ENCODE data around the gene HLCS. TPM values are rescaled to one million over a fixed set of nuclear protein-coding genes. Genes with fewer than 3 reads are reported as not detected.

The HLCS gene
- total and polyA plus RNA-seq, 10 of the 15 experiments (the other 5 are each of a cell fraction or from before 2014, with no cell fraction given): 1.5 to 12.7 (median 9.6) TPM

DNA sequence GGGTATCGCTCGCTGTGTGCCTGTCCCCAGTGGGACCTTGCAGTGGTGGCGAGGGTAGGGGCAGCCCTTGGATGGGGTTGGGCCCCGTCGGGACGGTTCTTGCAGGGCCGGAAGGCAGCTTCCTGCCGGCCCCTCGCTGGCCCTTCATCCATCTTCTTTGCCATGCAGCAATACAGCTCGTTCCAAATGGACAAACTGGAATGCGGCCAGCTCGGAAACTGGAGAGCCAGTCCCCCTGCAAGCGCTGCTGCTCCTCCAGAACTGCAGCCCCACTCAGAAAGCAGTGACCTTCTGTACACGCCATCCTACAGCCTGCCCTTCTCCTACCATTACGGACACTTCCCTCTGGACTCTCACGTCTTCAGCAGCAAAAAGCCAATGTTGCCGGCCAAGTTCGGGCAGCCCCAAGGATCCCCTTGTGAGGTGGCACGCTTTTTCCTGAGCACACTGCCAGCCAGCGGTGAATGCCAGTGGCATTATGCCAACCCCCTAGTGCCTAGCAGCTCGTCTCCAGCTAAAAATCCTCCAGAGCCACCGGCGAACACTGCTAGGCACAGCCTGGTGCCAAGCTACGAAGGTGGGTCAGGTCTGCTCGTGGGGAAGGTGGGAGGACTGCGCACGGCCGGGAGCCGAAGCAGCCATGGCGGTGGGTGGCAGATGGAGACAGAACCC is 221.8 kb downstream of the HLCS start:
- Histone ChIP-seq H3K27ac (ENCODE audit: control insufficient read depth, insufficient read depth) (no peak overlapping the region), H3K9me3 (replicated peaks; ENCODE audit: control insufficient read depth, insufficient read depth, low read length) (no peaks in the 10 kb centered on the region), H3K79me2 (ENCODE audit: control insufficient read depth, insufficient read depth, low read length) (no peaks in the 10 kb centered on the region), H2AFZ (ENCODE audit: control insufficient read depth, low read depth, low read length) (no peak overlapping the region), H3K4me3 (no peak overlapping the region), H3K4me1 (ENCODE audit: control insufficient read depth, insufficient read depth, low read length) (no peaks in the 10 kb centered on the region), H3K27me3 (replicated peaks in 1 of 2; ENCODE audit: control insufficient read depth in 2 of 2, insufficient read depth in 2 of 2, low read length in 1 of 2) (peaks cover 7 to 13% of the 10 kb centered on the region in 2 experiments), H3K4me2 (ENCODE audit: control insufficient read depth, insufficient read depth) (no peak overlapping the region), H3K36me3 (ENCODE audit: control insufficient read depth in 2 of 2, insufficient read depth in 2 of 2, low read length in 1 of 2) (no peaks in the 10 kb centered on the region), H3K9ac (ENCODE audit: control insufficient read depth, insufficient read depth, low read length) (no peak overlapping the region), H4K20me1 (ENCODE audit: control insufficient read depth, insufficient read depth) (no peaks in the 10 kb centered on the region)
- ChIA-PET CTCF (no interaction called here), SMC1A (ENCODE audit: uncharacterized antibody, unreplicated experiment) (no interaction called here), RAD21 (ENCODE audit: unreplicated experiment) (no interaction called here), POLR2A (no interaction called here)
- in situ Hi-C loops (cut with MboI): no loop called here
- no TSS peak for BruUV-seq (replicated peaks)
- FAIRE-seq (no peak), ATAC-seq (no peak), DNase-seq (ENCODE audit: low read depth, low spot score) (no peak)
- TF ChIP-seq RELA (IDR thresholded peaks at IDR 0.05; ENCODE audit: borderline replicate concordance, partially characterized antibody): no peak
- TF ChIP-seq, protein P1, sequence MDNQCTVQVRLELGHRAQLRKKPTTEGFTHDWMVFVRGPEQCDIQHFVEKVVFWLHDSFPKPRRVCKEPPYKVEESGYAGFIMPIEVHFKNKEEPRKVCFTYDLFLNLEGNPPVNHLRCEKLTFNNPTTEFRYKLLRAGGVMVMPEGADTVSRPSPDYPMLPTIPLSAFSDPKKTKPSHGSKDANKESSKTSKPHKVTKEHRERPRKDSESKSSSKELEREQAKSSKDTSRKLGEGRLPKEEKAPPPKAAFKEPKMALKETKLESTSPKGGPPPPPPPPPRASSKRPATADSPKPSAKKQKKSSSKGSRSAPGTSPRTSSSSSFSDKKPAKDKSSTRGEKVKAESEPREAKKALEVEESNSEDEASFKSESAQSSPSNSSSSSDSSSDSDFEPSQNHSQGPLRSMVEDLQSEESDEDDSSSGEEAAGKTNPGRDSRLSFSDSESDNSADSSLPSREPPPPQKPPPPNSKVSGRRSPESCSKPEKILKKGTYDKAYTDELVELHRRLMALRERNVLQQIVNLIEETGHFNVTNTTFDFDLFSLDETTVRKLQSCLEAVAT (IDR thresholded peaks at IDR 0.05): no peak
- TF ChIP-seq CREB1 (IDR thresholded peaks at IDR 0.05; ENCODE audit: low read depth): no peak
- no peak for TF ChIP-seq SP1 (IDR thresholded peaks at IDR 0.05; ENCODE audit: low read depth, low read length)
- no peak for TF ChIP-seq PAX8 (IDR thresholded peaks at IDR 0.05)
- TF ChIP-seq, protein P2, sequence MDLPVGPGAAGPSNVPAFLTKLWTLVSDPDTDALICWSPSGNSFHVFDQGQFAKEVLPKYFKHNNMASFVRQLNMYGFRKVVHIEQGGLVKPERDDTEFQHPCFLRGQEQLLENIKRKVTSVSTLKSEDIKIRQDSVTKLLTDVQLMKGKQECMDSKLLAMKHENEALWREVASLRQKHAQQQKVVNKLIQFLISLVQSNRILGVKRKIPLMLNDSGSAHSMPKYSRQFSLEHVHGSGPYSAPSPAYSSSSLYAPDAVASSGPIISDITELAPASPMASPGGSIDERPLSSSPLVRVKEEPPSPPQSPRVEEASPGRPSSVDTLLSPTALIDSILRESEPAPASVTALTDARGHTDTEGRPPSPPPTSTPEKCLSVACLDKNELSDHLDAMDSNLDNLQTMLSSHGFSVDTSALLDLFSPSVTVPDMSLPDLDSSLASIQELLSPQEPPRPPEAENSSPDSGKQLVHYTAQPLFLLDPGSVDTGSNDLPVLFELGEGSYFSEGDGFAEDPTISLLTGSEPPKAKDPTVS (IDR thresholded peaks at IDR 0.05; ENCODE audit: low read depth, low read length): no peak
- TF ChIP-seq NFYB (IDR thresholded peaks at IDR 0.05; ENCODE audit: insufficient read depth, low read depth, low read length): no peak
- TF ChIP-seq, protein P3, sequence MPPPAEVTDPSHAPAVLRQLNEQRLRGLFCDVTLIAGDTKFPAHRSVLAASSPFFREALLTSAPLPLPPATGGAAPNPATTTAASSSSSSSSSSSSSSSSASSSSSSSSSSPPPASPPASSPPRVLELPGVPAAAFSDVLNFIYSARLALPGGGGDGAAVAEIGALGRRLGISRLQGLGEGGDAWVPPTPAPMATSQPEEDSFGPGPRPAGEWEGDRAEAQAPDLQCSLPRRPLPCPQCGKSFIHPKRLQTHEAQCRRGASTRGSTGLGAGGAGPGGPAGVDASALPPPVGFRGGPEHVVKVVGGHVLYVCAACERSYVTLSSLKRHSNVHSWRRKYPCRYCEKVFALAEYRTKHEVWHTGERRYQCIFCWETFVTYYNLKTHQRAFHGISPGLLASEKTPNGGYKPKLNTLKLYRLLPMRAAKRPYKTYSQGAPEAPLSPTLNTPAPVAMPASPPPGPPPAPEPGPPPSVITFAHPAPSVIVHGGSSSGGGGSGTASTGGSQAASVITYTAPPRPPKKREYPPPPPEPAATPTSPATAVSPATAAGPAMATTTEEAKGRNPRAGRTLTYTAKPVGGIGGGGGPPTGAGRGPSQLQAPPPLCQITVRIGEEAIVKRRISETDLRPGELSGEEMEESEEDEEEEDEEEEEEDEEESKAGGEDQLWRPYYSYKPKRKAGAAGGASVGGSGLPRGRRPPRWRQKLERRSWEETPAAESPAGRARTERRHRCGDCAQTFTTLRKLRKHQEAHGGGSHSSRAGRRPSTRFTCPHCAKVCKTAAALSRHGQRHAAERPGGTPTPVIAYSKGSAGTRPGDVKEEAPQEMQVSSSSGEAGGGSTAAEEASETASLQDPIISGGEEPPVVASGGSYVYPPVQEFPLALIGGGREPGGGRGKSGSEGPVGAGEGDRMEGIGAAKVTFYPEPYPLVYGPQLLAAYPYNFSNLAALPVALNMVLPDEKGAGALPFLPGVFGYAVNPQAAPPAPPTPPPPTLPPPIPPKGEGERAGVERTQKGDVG (CRISPR knock-in tag; IDR thresholded peaks at IDR 0.05): no peak
- TF ChIP-seq SPI1 (IDR thresholded peaks at IDR 0.05; ENCODE audit: borderline replicate concordance, insufficient read depth, low read depth, low read length): no peak
- TF ChIP-seq, protein P4, sequence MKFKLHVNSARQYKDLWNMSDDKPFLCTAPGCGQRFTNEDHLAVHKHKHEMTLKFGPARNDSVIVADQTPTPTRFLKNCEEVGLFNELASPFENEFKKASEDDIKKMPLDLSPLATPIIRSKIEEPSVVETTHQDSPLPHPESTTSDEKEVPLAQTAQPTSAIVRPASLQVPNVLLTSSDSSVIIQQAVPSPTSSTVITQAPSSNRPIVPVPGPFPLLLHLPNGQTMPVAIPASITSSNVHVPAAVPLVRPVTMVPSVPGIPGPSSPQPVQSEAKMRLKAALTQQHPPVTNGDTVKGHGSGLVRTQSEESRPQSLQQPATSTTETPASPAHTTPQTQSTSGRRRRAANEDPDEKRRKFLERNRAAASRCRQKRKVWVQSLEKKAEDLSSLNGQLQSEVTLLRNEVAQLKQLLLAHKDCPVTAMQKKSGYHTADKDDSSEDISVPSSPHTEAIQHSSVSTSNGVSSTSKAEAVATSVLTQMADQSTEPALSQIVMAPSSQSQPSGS (IDR thresholded peaks at IDR 0.05; ENCODE audit: low read length): no peak
- no peak for TF ChIP-seq IRF4 (IDR thresholded peaks at IDR 0.05; ENCODE audit: low read depth, low read length)
- no peak for TF ChIP-seq ZNF207 (IDR thresholded peaks at IDR 0.05; ENCODE audit: borderline replicate concordance)
- TF ChIP-seq TCF3 (IDR thresholded peaks at IDR 0.05; ENCODE audit: borderline replicate concordance, insufficient read depth, low read depth, low read length): no peak
- TF ChIP-seq LARP7 (IDR thresholded peaks at IDR 0.05): no peak
- TF ChIP-seq YBX1 (IDR thresholded peaks at IDR 0.05): no peak
- TF ChIP-seq MTA2 (IDR thresholded peaks at IDR 0.05; ENCODE audit: low read depth): no peak
- no peak for TF ChIP-seq ZNF384 (IDR thresholded peaks at IDR 0.05; ENCODE audit: borderline replicate concordance, low read depth, low read length)
- intact Hi-C loops (cut with micrococcal nuclease; ENCODE audit: unreplicated experiment): no loop called here
- WGBS (ENCODE audit: insufficient coverage, insufficient replicate concordance, low lambda C conversion rate, missing lambda C conversion rate): 64% methylated on average over 30 of the region's 30 CpGs

Data from GM12878 (cell line).